GM19438 (cell line): Measurements from ENCODE around the gene NWD2.

Experiments
- ATAC-seq: cut with Tn5 transposase; IDR thresholded peaks from one replicate; pipeline ENCODE4 v1.9.1; 2021; ENCODE audit warnings: low read depth; ENCODE audit not compliant: unreplicated experiment

NWD2 gene

DNA sequence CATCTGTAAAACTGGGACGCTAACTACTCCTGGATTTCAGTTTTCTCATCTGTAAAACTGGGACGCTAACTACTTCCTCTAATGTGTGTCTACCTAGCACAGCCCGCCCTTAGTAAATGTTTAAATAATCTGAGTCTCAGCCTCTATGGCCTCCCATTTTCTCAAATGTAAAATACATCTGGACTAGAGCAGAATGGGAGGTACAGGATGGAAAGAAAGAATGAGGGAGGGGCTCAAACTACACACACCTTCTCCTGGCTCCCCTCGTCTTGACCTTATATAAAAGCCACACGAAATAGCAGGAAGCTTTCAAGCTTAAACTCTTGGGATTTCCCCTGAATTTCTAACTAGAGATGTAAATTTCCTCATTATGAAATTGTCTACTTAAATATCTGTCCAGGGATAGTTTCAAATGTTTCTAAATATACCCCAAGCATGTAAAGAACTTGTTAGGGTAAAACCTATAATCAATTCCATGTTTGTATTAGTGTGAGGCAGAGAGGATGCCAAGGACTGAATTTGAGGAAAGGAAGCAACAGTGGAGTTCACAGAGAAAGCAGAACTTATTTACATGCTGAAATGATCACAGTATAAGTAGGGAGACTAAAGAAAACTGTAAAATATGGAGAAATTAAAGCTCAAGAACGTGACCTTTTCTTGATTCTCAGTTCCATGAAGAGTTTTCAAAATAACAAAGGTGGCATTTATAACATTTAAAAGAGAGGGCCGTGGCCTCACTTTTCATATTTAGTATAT, 220.0 kb downstream of the NWD2 start:
- no peak for ATAC-seq

DNA sequence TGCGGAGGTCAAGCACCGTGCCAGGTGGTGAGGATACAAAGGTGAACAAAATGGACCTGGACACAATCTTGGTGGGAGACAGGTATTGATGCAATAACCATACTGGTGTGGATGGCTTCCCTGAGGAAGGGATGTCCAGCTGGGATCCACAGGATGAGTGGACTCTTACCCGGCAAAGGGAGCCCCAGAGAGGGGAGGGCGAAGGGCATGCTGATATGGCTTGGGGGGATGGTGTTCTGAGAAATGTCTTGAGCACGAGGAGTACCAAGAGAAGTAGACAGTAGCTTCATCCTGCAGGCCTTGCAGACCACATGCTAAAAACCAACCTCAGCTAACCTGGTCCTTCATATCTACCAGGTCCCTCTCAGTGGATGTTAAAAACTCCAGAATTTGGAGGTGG, 220.8 kb downstream of the NWD2 start:
- ATAC-seq = no peak

DNA sequence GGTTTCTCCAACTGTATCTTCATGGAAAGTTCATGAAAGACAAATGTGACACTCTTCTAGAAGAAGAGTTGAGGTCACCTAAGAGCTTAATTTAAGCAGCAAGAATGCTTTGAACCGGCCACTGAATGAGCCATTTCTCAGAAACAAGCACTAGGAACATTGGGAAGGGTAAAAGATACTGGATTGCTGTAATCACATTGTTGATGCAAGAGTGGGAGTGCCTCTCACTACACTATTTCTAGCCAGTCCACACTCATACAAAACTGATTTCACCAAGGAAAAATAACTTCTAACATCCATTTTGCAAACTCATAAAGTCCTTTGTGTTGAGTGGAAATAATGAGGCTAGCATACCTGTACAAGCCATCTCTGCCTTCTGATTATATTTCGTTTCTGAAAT, 221.3 kb downstream of the NWD2 start:
- ATAC-seq = no peak

DNA sequence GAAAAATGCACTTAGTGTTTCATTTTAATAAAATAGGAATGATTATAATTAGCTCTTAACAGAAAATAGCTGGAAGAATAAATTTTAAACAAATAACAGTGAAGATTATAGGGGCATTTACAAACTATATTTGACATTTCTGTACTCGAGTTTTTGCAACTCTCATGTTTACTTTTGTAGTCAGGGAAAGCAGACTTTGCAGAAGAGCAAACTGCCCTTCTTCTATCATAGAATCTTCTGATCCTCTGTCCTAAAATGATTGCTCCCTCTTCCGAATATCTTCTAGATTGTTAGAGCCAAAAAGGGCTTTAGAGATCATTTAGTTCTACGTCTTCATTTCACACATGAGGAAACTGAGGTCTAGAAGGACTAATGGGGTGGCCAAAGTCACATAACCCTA, 222.7 kb downstream of the NWD2 start:
- no peak for ATAC-seq

DNA sequence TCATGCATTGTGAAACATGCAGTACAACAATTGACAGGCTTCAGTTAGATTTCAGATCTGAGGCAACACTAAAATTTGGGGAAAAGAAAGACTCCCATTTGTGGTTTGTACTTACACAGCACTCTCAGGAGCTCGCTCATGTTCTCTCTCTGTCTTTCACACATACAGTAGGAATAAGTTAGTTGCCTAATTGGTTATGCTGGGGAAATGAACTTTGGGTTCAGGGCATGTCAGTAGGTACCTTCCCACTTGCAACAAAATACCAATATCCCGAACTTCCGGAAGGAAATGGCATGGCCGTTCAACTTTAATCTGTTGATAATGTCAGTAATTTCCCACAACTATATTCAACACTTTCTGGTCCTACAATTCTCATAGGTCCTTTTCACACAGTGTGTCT, 223.3 kb downstream of the NWD2 start:
- ATAC-seq = no peak

DNA sequence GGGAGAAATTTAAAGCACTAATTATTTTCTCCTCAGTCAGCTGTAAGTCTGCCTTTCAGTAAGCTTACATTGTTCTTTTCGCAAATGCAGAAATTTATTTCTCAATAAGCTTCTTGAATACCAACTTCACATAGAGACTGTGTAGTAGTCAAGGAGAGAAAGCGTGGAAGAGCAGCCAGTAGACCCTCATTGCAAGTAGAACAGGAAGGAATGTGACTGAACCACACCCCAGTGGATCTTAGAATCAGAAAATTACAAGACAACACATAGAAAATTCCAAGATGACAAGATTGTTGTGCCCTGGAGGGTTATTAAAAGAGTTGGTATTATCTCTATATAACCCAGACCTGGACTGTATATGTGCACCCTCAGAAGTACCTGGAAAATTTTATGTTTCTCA, 224.7 kb downstream of the NWD2 start:
- ATAC-seq = no peak

DNA sequence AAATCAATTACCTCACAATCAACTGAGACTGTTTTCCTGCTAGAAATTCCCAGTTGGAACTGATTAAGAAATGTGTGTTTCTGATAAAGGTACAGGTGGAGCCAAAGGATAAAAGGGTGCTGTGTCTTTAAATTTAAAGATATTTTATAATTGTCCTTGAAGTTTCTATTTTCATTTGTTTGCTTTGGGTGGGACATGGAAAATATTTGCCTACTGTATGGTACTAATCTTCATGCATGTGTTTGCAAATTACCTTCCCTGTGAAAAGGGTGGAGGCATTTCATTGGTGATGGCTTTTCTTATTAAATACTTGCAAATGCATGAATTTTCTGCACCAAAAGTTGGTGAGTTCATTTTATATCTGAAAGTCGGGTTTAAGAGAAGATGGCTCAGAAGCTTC, 225.7 kb downstream of the NWD2 start:
- ATAC-seq = no peak

DNA sequence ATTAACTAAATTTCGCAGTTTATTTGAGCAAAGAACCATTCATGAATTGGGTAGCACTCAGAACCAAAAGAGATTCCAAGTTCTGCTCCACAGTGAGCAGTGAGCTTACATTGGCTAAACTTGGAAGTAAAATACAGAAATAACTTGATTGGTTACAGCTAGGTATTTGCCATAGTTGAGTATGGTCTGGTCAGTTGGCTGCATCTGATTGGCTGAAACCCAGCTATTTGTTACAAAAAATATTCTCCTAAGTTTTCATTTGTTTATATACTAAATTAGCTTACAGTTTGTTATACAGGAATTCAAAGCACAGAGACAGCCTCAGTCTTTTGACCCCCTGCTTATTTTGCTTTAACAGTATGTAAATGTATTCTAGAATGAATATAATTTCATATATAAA, 226.6 kb downstream of the NWD2 start:
- no peak for ATAC-seq

DNA sequence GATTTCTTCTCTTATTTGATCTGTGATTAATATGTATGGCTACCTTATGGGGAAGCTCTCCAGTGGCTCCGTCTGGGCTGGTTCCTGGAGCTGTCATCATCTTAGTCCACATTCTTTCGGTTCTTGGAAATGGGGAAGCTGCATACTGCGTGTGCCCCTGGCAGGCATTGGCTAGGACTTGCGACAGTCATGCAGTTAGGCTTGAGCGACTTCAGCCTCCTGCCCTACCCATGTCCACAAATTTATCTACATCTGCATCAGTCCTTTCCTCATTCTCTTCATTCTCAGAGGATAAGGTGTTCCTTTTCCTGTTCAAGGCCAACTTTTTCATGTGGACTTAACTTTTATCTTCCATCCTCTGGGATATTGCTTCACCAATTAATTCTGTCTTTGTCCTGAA, 227.4 kb downstream of the NWD2 start:
- ATAC-seq = no peak

DNA sequence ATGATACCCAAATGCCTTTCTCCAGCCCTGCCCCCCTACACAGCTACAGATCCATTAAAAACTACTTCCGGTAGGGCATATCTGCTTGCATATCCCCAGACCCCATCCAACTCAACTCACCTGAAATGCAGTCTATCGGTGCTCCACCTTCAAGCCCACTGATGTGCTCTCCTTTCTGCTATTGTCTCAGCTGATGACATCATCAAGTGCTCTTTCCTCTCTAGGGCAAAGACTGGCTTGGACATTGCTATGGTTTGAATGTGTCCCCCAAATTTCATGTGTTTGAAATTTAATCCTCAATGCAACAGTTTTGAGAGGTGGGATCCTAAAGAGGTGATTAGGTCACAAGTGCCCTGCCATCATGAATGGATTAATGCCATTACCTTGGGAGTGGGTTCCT, 229.3 kb downstream of the NWD2 start:
- ATAC-seq = no peak

DNA sequence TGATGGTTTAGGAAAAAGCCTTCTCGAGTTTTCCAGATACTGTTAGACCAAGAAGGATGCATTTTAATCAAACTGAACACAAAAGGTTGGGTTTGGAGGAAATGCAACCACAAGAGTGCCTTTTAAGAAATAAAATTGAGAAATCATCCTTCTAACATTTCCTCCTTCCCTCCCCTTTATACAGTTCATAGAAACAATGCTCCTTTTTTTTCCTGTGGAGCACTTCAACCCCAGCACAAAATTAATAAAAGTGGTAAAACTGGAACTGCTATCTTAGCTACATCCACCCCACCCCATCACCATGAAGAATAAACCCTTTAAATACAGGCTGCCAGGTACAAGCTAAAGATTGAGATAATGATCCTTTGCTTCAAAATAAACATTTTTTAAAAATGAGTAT, 230.5 kb downstream of the NWD2 start:
- ATAC-seq = no peak

DNA sequence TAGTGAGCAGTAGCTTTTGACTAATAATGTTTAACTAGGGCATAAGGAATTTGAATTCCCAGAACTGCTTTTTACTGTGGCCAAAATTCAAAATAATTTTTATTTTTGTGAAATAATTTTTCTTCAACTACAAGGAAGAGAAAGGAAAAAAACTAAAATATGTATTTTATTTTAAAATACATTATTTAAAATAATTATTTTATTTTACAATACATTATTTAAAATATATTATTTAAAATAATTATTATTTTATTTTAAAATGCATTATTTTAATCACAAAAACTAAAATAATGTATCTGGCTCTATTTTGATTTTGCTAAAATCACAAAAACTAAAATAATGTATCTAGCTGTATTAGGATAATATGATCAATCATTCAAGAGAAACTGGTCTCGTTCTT, 231.2 kb downstream of the NWD2 start:
- no peak for ATAC-seq

DNA sequence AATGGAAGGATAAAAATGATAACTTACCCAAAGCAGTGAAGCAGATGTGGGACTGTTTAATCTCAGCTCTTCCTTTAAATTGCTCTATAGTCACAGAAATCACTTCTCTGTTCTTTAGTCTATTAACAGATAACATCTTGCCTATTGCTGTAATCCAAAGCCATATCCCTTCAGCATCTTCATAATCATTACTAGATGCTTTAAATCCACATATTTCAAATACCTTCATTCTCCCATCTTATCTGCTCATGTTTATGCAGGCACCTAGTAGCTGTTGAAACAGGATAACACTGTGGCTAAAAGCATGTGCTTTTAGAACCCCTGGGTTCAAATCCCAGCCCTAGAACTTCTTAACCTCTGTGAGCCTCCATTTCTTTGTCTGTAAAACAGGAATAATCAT, 231.7 kb downstream of the NWD2 start:
- ATAC-seq = no peak

DNA sequence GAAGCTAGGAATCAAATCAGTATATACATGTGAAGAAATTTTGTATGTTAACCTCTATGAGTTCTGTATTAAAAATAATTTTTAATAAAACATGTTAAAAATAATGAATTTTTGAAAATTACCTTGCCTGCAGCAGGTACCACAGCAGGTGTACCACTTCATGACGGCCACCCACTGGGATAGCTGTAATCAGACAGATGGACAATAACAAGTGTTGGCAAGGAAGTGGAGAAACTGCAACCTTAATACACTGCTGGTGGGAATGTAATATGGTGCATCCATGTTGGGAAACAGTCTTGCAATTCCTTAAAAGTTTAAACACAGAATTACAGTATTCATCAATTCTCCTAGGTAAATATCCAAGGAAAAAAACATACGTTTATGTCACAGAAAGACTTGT, 232.1 kb downstream of the NWD2 start:
- no peak for ATAC-seq

DNA sequence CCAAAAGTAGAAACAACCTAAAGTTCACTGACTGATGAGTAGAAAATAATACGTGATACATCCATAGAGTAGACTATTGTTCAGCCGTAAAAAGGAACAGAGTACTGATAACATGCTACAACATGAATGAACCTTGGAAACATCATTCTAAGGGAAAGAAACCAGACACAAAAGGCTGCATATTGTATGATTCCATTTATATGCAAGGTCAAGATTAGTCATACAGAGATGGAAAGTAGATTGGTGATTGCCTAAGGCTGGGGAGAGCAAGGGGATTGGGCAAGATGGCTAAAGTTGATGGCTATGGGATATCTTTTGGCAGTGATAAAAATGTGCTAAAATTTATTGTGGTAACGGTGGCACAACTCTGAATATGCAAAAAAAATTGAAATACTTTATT, 232.6 kb downstream of the NWD2 start:
- no peak for ATAC-seq

DNA sequence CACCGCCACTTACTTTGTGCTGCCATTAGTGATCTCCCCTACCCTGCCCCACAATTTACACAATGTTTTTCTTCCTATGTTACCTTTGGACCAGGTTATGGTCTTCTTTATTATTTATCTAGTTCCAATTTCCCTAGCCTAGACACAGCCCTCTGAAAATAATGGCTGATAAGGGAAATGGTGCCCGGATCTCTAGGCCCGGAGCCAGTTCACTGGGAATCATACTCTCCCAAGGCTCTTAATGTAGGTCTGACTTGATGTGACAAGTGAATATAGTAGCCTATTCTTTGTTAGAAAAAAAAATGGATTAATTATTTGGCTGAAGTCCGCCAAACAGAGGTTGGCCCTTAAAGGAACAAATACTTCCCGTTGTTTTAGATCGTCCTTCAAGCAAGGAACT, 233.6 kb downstream of the NWD2 start:
- ATAC-seq = no peak

DNA sequence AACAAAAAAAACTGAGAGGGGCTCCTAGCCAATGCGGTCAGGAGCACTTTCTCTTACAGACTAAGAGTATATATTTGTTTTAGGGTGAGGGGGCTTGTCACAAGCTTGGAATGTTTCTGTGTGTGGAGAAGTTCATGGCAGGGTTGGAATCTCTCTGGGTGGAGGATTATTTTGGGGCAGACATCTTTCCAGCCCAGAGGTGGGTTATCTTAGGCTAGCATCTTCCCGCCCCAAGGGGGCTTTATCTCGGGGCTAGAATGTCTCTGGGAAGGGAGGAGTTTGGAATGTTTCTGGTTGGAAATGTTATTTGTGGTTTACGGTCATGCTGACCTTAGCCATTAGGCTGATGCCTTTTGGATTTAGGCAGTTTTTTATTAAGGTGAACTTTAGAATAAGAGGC, 236.0 kb downstream of the NWD2 start:
- ATAC-seq = no peak

DNA sequence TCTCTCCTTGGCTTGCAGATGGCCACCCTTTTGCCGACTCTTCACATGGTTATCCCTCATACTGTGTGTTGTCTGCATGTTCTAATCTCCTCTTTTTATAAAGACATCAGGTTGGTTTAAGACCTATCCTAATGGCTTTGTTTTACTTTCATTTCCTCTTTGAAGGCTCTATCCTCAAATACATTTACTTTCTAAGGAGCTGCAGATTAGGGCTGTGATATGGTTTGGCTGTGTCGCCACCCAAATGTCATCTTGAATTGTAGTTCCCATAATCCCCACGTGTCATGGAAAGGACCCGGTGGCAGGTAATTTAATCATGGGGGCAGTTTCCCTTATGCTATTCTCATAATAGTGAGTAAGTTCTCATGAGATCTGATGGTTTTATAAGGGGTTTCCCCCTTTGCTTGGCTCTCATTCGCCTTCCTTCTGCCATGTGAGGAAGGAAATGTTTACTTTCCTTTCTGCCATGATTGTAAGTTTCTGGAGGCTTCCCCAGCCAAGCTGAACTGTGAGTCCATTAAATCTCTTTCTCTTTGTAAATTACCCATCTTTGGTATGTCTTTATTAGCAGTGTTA, 237.1 kb downstream of the NWD2 start:
- ATAC-seq = no peak

DNA sequence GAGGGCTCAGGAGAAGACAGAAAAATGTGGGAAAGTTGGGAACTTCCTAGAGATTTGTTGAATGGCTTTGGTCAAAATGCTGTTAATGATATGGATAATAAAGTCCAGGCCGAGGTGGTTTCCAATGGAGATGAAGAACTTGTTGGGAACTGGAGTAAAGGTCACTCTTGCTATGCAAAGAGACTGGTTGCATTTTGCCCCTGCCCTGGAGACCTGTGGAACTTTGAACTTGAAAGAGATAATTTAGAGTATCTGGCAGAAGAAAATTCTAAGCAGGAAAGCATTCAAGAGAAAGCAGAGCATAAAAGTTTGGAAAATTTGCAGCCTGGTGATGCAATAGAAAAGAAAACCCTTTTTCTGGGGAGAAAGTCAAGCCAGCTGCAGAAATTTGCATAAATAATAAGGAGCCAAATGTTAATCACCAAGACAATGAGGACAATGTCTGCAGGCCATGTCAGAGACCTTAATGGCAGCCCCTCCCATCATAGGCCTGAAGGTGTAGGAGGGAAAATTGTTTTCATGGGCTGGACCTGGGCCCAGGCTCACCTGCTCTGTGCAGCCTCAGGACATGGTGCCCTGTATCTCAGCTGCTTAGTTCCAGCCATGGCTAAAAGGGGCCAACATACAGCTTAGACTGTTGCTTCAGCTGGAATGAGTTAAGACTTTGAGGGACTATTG, 237.8 kb downstream of the NWD2 start:
- ATAC-seq = no peak

DNA sequence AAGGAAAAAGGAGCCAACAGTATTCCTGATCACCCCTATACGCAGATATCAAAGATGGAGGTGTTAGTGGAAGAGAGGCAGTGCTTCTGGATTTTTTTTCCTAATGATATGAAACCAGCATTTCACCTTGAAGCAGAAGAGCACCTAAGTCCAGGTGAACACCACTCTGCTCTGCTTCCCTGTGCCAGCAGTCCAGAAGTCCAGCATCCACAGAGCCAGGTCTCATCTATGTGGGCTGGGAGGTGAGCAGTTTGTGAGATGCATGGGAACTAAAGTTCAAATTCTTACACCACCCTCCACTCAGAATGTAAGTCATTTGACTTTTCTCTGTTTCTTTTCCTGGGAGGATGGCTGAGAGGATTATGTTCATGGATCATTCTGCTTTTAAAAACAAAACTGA, 239.1 kb downstream of the NWD2 start:
- no peak for ATAC-seq

DNA sequence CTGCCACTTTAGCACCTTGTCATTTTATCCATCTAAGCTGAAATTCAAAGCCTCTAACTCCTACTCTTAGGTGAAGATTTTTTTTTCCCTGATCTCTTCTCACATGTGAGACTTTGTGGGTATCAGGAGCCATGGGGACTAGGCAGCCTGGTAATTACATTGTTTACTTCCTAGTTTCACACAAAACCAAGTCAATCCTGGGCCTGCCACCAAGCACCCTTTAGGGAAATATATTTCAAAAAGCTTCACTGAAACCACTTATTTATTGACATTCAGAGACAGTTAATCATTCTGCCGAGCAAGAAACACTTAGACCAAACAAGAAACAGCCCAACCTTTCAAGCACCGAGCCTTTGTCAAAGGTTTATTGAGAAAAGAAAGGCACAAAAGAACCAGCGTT, 241.6 kb downstream of the NWD2 start:
- no peak for ATAC-seq

DNA sequence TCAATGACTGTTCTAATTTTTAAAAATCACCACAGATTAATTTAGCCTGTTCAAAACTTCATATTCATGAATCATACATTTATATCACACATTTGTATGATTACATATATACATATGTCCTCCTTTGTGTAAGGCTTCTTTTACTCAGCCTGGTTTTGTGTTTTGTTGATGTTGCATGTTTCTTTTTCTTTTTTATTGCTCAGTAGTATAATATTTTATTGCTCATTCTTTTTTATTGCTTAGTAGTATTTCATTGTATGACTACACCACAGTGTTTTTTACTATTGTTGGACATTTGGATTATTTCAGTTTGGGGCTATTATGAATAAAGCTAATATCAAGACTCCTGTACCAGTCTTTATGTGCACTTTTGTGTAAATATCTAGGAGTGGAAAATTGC, 243.1 kb downstream of the NWD2 start:
- no peak for ATAC-seq
